Activated CD4-positive, alpha-beta T cell treated with anti-CD3 and anti-CD28 coated beads, Interleukin-2, amount 10 ng/mL, durations not matched to agents 24 days and 14 days (primary cell): ENCODE data around the gene SINHCAF. TPM values are rescaled to one million over a fixed set of nuclear protein-coding genes. Genes with fewer than 3 reads are reported as not detected.
"Not testable (repeated sequence)": the region's sequence is repeated elsewhere in the genome, so short reads cannot be mapped to it uniquely, and the experiment has no call there.

Source experiments
- DNase-seq: peaks from one replicate; pipeline ENCODE4 v3.0.0; 2022
- H3K27ac Mint-ChIP-seq: one replicate; pipeline ENCODE4 v1.8.0; 2022; ENCODE audit warnings: mild to moderate bottlenecking, mixed read lengths
- H3K27me3 Mint-ChIP-seq: one replicate; pipeline ENCODE4 v1.8.0; 2022; ENCODE audit warnings: mixed read lengths
- H3K36me3 Mint-ChIP-seq: one replicate; pipeline ENCODE4 v1.8.0; 2022; ENCODE audit warnings: low read depth, mild to moderate bottlenecking, mixed read lengths
- H3K4me1 Mint-ChIP-seq: one replicate; pipeline ENCODE4 v1.8.0; 2021; ENCODE audit warnings: mixed read lengths
- H3K4me3 Mint-ChIP-seq: one replicate; pipeline ENCODE4 v1.8.0; 2022; ENCODE audit warnings: mild to moderate bottlenecking, moderate library complexity, mixed read lengths
- H3K9me3 Mint-ChIP-seq: one replicate; pipeline ENCODE4 v1.8.0; 2021; ENCODE audit warnings: mixed read lengths
- intact Hi-C: fragments of 100-400 bp; cut with micrococcal nuclease; formaldehyde crosslinking; loops from one replicate; pipeline ENCODE4 v1.15.1; 2023
- total RNA-seq: library from RNA; stranded (reverse); gene quantifications from 2 replicates; pipeline ENCODE4 v1.2.3, GENCODE V29; 2022

Gene SINHCAF
- total RNA-seq, 1 donor from 2014 or later: 277 TPM

- H3K4me1 Mint-ChIP-seq, H3K9me3 Mint-ChIP-seq, H3K36me3 Mint-ChIP-seq, H3K27ac Mint-ChIP-seq: not testable (repeated sequence)
- peak; percentile 68 for DNase-seq
- Mint-ChIP-seq H3K4me3 (peak overlapping the region; percentile 84), H3K27me3 (peaks cover 25% of the 10 kb centered on the region)
- intact Hi-C loops: loop anchor here (2.0 to 5.0 kb wide), 2 partner anchors 110 to 385 kb away; no protein-coding TSS in a partner anchor
Observed at GRCh38 chr12:31251707-31252611, 74.0 kb downstream of the SINHCAF start.

- Mint-ChIP-seq H3K36me3 (no peaks in the 10 kb centered on the region), H3K27me3 (peaks cover 11% of the 10 kb centered on the region), H3K4me3 (no peak overlapping the region), H3K9me3 (no peaks in the 10 kb centered on the region), H3K27ac (no peak overlapping the region), H3K4me1 (peaks cover 2% of the 10 kb centered on the region)
- DNase-seq: no peak
- intact Hi-C loops: loop anchor here (5.0 kb wide), 1 partner anchor 112 kb away; no protein-coding TSS in a partner anchor
Observed at GRCh38 chr12:31250179-31250578, 75.8 kb downstream of the SINHCAF start.

- intact Hi-C loops: no loop called here
- H3K36me3 Mint-ChIP-seq: no peaks in the 10 kb centered on the region
- no peak overlapping the region for H3K27ac Mint-ChIP-seq
Observed at GRCh38 chr12:31249356-31249755, 76.6 kb downstream of the SINHCAF start.

GRCh38 chr12:31248815-31249214 lies 77.1 kb downstream of the SINHCAF start:
- DNase-seq: no peak
- Mint-ChIP-seq H3K4me1 (peaks cover 2% of the 10 kb centered on the region), H3K36me3 (no peaks in the 10 kb centered on the region), H3K27ac (no peak overlapping the region), H3K4me3 (no peak overlapping the region), H3K27me3 (peaks cover 6% of the 10 kb centered on the region), H3K9me3 (no peaks in the 10 kb centered on the region)
- intact Hi-C loops: no loop called here

More at GRCh38 chr12:31249356-31249755, 76.6 kb downstream of the SINHCAF start:
- H3K4me3 Mint-ChIP-seq: no peak overlapping the region
- H3K27me3 Mint-ChIP-seq: peaks cover 11% of the 10 kb centered on the region
- H3K4me1 Mint-ChIP-seq: peaks cover 2% of the 10 kb centered on the region
- DNase-seq: no peak
- H3K9me3 Mint-ChIP-seq: no peaks in the 10 kb centered on the region

- peaks cover 4% of the 10 kb centered on the region for H3K27me3 Mint-ChIP-seq
- no peaks in the 10 kb centered on the region for H3K36me3 Mint-ChIP-seq
- H3K27ac Mint-ChIP-seq: no peak overlapping the region
- no peaks in the 10 kb centered on the region for H3K9me3 Mint-ChIP-seq
- DNase-seq: no peak
- no peak overlapping the region for H3K4me3 Mint-ChIP-seq
- intact Hi-C loops: no loop called here
- peaks cover 2% of the 10 kb centered on the region for H3K4me1 Mint-ChIP-seq
Observed at GRCh38 chr12:31248337-31248736, 77.6 kb downstream of the SINHCAF start.

- intact Hi-C loops: no loop called here
- H3K27ac Mint-ChIP-seq: no peak overlapping the region
- no peaks in the 10 kb centered on the region for H3K36me3 Mint-ChIP-seq
- no peaks in the 10 kb centered on the region for H3K4me1 Mint-ChIP-seq
- no peaks in the 10 kb centered on the region for H3K9me3 Mint-ChIP-seq
- no peak overlapping the region for H3K4me3 Mint-ChIP-seq
- H3K27me3 Mint-ChIP-seq: no peaks in the 10 kb centered on the region
- DNase-seq: no peak
Observed at GRCh38 chr12:31246470-31246850, 79.5 kb downstream of the SINHCAF start.

- intact Hi-C loops: no loop called here
- H3K4me1 Mint-ChIP-seq: no peaks in the 10 kb centered on the region
Observed at GRCh38 chr12:31245822-31246469, 80.0 kb downstream of the SINHCAF start.

GRCh38 chr12:31242418-31242817 lies 83.5 kb downstream of the SINHCAF start:
- H3K27ac Mint-ChIP-seq, DNase-seq, H3K4me1 Mint-ChIP-seq, intact Hi-C loops, H3K9me3 Mint-ChIP-seq, H3K36me3 Mint-ChIP-seq, H3K4me3 Mint-ChIP-seq, H3K27me3 Mint-ChIP-seq: not testable (repeated sequence)

More at GRCh38 chr12:31245822-31246469, 80.0 kb downstream of the SINHCAF start:
- H3K27ac Mint-ChIP-seq: no peak overlapping the region
- no peaks in the 10 kb centered on the region for H3K36me3 Mint-ChIP-seq
- H3K27me3 Mint-ChIP-seq: no peaks in the 10 kb centered on the region
- H3K4me3 Mint-ChIP-seq: no peak overlapping the region
- H3K9me3 Mint-ChIP-seq: no peaks in the 10 kb centered on the region
- no peak for DNase-seq

GRCh38 chr12:31238764-31239387 lies 87.1 kb downstream of the SINHCAF start:
- intact Hi-C loops: loop anchor here (1.0 kb wide), 1 partner anchor 392 kb away; no protein-coding TSS in a partner anchor
- Mint-ChIP-seq H3K27me3 (peaks cover 7% of the 10 kb centered on the region), H3K27ac (no peak overlapping the region), H3K4me3 (no peak overlapping the region), H3K4me1 (no peaks in the 10 kb centered on the region), H3K9me3 (no peaks in the 10 kb centered on the region), H3K36me3 (no peaks in the 10 kb centered on the region)
- DNase-seq: peak; percentile 86

GRCh38 chr12:31238333-31238732 lies 87.6 kb downstream of the SINHCAF start:
- not testable (repeated sequence) for H3K36me3 Mint-ChIP-seq, H3K4me1 Mint-ChIP-seq, DNase-seq, H3K27ac Mint-ChIP-seq, H3K9me3 Mint-ChIP-seq, H3K4me3 Mint-ChIP-seq, H3K27me3 Mint-ChIP-seq
- intact Hi-C loops: loop anchor here (1.0 kb wide), 1 partner anchor 391 kb away; no protein-coding TSS in a partner anchor

GRCh38 chr12:31236998-31237637 lies 88.8 kb downstream of the SINHCAF start:
- Mint-ChIP-seq H3K4me3 (no peak overlapping the region), H3K27ac (no peak overlapping the region)
- no peak for DNase-seq

GRCh38 chr12:31235868-31236395 lies 90.0 kb downstream of the SINHCAF start:
- Mint-ChIP-seq H3K36me3 (no peaks in the 10 kb centered on the region), H3K27ac (no peak overlapping the region), H3K27me3 (peaks cover 7% of the 10 kb centered on the region), H3K4me1 (no peaks in the 10 kb centered on the region), H3K9me3 (no peaks in the 10 kb centered on the region), H3K4me3 (no peak overlapping the region)
- intact Hi-C loops: no loop called here
- no peak for DNase-seq

More at GRCh38 chr12:31236998-31237637, 88.8 kb downstream of the SINHCAF start:
- H3K9me3 Mint-ChIP-seq: no peaks in the 10 kb centered on the region
- H3K27me3 Mint-ChIP-seq: peaks cover 7% of the 10 kb centered on the region
- intact Hi-C loops: no loop called here
- H3K4me1 Mint-ChIP-seq: no peaks in the 10 kb centered on the region
- no peaks in the 10 kb centered on the region for H3K36me3 Mint-ChIP-seq
